ENCODE results near the gene CT45A7. TPM values are rescaled to one million over a fixed set of nuclear protein-coding genes. Genes with fewer than 3 reads are reported as not detected.
"Not testable (repeated sequence)": the region's sequence is repeated elsewhere in the genome, so short reads cannot be mapped to it uniquely, and the experiment has no call there.

The CT45A7 gene
- total RNA-seq, result not detected

- H3K4me1 ChIP-seq (ENCODE audit: insufficient read depth, low read length); H3K9me3 ChIP-seq (ENCODE audit: low read depth, low read length); H3K27me3 ChIP-seq (ENCODE audit: insufficient read depth, low read length); H3K4me3 ChIP-seq (ENCODE audit: low read length): not testable (repeated sequence)
These were observed at the start of gene CT45A7 for GRCh38 chrX:135837180-135837579. CT45A7 (minus strand) TSS chrX:135837280; CDS start chrX:135833533, 3,747 bp downstream.

- not testable (repeated sequence) for H3K4me1 ChIP-seq (ENCODE audit: insufficient read depth, low read length); H3K4me3 ChIP-seq (ENCODE audit: low read length); H3K9me3 ChIP-seq (ENCODE audit: low read depth, low read length); H3K27me3 ChIP-seq (ENCODE audit: insufficient read depth, low read length)
These were observed 45.7 kb upstream of the CT45A7 start for GRCh38 chrX:135882741-135883140.

GRCh38 chrX:135871712-135872111 lies 34.6 kb upstream of the CT45A7 start, which contains the start of gene CT45A9:
CT45A9 (minus strand) TSS chrX:135871812; CDS start chrX:135868061, 3,751 bp downstream.
- H3K4me3 ChIP-seq (ENCODE audit: low read length); H3K4me1 ChIP-seq (ENCODE audit: insufficient read depth, low read length); H3K9me3 ChIP-seq (ENCODE audit: low read depth, low read length); H3K27me3 ChIP-seq (ENCODE audit: insufficient read depth, low read length): not testable (repeated sequence)

- not testable (repeated sequence) for H3K4me1 ChIP-seq (ENCODE audit: insufficient read depth, low read length); H3K9me3 ChIP-seq (ENCODE audit: low read depth, low read length); H3K4me3 ChIP-seq (ENCODE audit: low read length); H3K27me3 ChIP-seq (ENCODE audit: insufficient read depth, low read length)
These were observed 17.4 kb upstream of the CT45A7 start, which contains the start of gene CT45A8 for GRCh38 chrX:135854438-135854837. CT45A8 (minus strand) TSS chrX:135854538; CDS start chrX:135850783, 3,755 bp downstream.

GRCh38 chrX:135819912-135820311 lies 17.2 kb downstream of the CT45A7 start, which contains the start of gene CT45A2:
CT45A2 (minus strand) TSS chrX:135820012; CDS start chrX:135816265, 3,747 bp downstream.
- not testable (repeated sequence) for H3K4me1 ChIP-seq (ENCODE audit: insufficient read depth, low read length); H3K4me3 ChIP-seq (ENCODE audit: low read length); H3K9me3 ChIP-seq (ENCODE audit: low read depth, low read length); H3K27me3 ChIP-seq (ENCODE audit: insufficient read depth, low read length)

- not testable (repeated sequence) for H3K4me3 ChIP-seq (ENCODE audit: low read length); H3K9me3 ChIP-seq (ENCODE audit: low read depth, low read length); H3K27me3 ChIP-seq (ENCODE audit: insufficient read depth, low read length); H3K4me1 ChIP-seq (ENCODE audit: insufficient read depth, low read length)
These were observed 34.4 kb downstream of the CT45A7 start, which contains the start of gene CT45A6 for GRCh38 chrX:135802687-135803086. CT45A6 (minus strand) TSS chrX:135802787; CDS start chrX:135798993, 3,794 bp downstream.

- not testable (repeated sequence) for H3K4me1 ChIP-seq (ENCODE audit: insufficient read depth, low read length); H3K27me3 ChIP-seq (ENCODE audit: insufficient read depth, low read length); H3K4me3 ChIP-seq (ENCODE audit: low read length); H3K9me3 ChIP-seq (ENCODE audit: low read depth, low read length)
These were observed 51.7 kb downstream of the CT45A7 start, which contains the start of gene CT45A5 for GRCh38 chrX:135785403-135785802. CT45A5 (minus strand) TSS chrX:135785503; CDS start chrX:135781729, 3,774 bp downstream.

Other genes with a start within 250 kb of the CT45A7 start
- gene CT45A1, start 123.6 kb downstream of the CT45A7 start, total RNA-seq, result not detected
- gene CT45A3, start 69.1 kb downstream of the CT45A7 start, total RNA-seq, result not detected
- not detected for gene CT45A5, start 51.8 kb downstream of the CT45A7 start, total RNA-seq
- not detected for gene CT45A6, start 34.5 kb downstream of the CT45A7 start, total RNA-seq
- not detected for gene CT45A2, start 17.3 kb downstream of the CT45A7 start, total RNA-seq
- gene CT45A8, start 17.3 kb upstream of the CT45A7 start, total RNA-seq, result not detected
- not detected for gene CT45A9, start 34.5 kb upstream of the CT45A7 start, total RNA-seq
- not detected for gene CT45A10, start 56.2 kb upstream of the CT45A7 start, total RNA-seq
- gene SAGE1, start 56.4 kb upstream of the CT45A7 start, total RNA-seq, result not detected
- gene MMGT1, start 136.7 kb upstream of the CT45A7 start, total RNA-seq, result 36.6 TPM
- 21.7 TPM for gene SLC9A6, start 148.2 kb upstream of the CT45A7 start, total RNA-seq

All from mononuclear cell (primary cell).